ENCODE measurements around the gene OTOP2. TPM values are rescaled to one million over a fixed set of nuclear protein-coding genes. Genes with fewer than 3 reads are reported as not detected.

Gene OTOP2
- total and polyA plus RNA-seq, 2 of the 4 experiments (the other 2 are of a cell fraction) = not detected

- Histone ChIP-seq H3K9ac (ENCODE audit: low read depth, low read length) (no peak overlapping the region), H3K9me1 (ENCODE audit: insufficient read depth, low read length) (no peaks in the 10 kb centered on the region), H4K5ac (ENCODE audit: low read depth, low read length) (no peak overlapping the region), H3K4me2 (ENCODE audit: low read depth, low read length) (no peak overlapping the region), H3K4me3 (ENCODE audit: insufficient read depth, low read depth, low read length) (no peak overlapping the region), H3K4ac (ENCODE audit: low read depth, low read length) (no peak overlapping the region), H3K27me3 (ENCODE audit: control insufficient read depth, insufficient read depth, low read length) (peaks cover 7% of the 10 kb centered on the region), H2BK20ac (ENCODE audit: low read depth, low read length) (no peak overlapping the region), H2BK120ac (ENCODE audit: low read depth, low read length) (no peak overlapping the region), H3K14ac (replicated peaks; ENCODE audit: low read depth, low read length) (no peak overlapping the region), H3K56ac (ENCODE audit: extremely low read depth, insufficient read depth, low read length) (no peak overlapping the region), H3K23ac (ENCODE audit: low read depth, low read length) (no peak overlapping the region), H2BK5ac (ENCODE audit: low read depth, low read length, poor library complexity, severe bottlenecking) (no peak overlapping the region), H3K36me3 (ENCODE audit: control insufficient read depth, insufficient read depth, low read length) (no peaks in the 10 kb centered on the region), H2AK9ac (replicated peaks; ENCODE audit: low read depth, low read length, poor library complexity) (no peak overlapping the region), H4K8ac (ENCODE audit: low read depth in 2 of 2, low read length in 2 of 2) (no peak overlapping the region), H3K27ac (ENCODE audit: insufficient read depth, low read length) (no peak overlapping the region), H4K20me1 (ENCODE audit: insufficient read depth, low read length) (no peaks in the 10 kb centered on the region), H3K9me3 (ENCODE audit: control insufficient read depth, insufficient read depth, low read length) (no peaks in the 10 kb centered on the region), H2AFZ (replicated peaks; ENCODE audit: low read length, poor library complexity) (no peak overlapping the region), H2BK15ac (ENCODE audit: low read depth, low read length) (no peak overlapping the region), H3K18ac (ENCODE audit: low read depth, low read length) (no peak overlapping the region), H2AK5ac (ENCODE audit: low read depth, low read length) (no peak overlapping the region), H4K91ac (ENCODE audit: insufficient read depth, low read depth, low read length) (no peak overlapping the region), H3K4me1 (ENCODE audit: control insufficient read depth, insufficient read depth, low read length) (0 out of 2 replicates have a peak, but pooled peaks cover 1% of the 10 kb centered on the region), H3K79me1 (ENCODE audit: low read depth in 1 of 2, low read length in 2 of 2) (no peaks in the 10 kb centered on the region)
- dilution Hi-C loops (cut with HindIII; ENCODE audit: low sequenced_read_pairs, unreplicated experiment) = no loop called here
- in situ Hi-C loops (cut with MboI; ENCODE audit: low sequenced_read_pairs) = loop anchor here (10.0 kb wide), 1 partner anchor 240 kb away; the partner anchor contains the start of gene NUP85
- intact Hi-C loops (cut with micrococcal nuclease) = loop anchor here (5.0 kb wide), 1 partner anchor 83 kb away; the partner anchor contains the start of genes ATP5PD and KCTD2
- no peak for DNase-seq
- 100% methylated on average over 1 of the region's 12 CpGs; no CpG with 5 or more reads in 1 of the 2 experiments for WGBS, 2 experiments (ENCODE audit: extremely low coverage in 2 of 2, insufficient read length in 1 of 2)
- no TSS peak for BruUV-seq (replicated peaks)
- ChIA-PET CTCF (interaction anchor here (1.0 kb wide), 1 partner anchor 71 kb away, joined by 3 read pairs; no protein-coding TSS in a partner anchor), POLR2A (ENCODE audit: unreplicated experiment) (no interaction called here)
- ATAC-seq (ENCODE audit: low read depth) = no peak
- TF ChIP-seq SMC3 (IDR thresholded peaks at IDR 0.05; ENCODE audit: low read depth, low read length) (no peak), CHD1 (IDR thresholded peaks at IDR 0.05; ENCODE audit: low read depth, low read length) (no peak), RCOR1 (IDR thresholded peaks at IDR 0.05; ENCODE audit: insufficient replicate concordance, low read length) (no peak), NFE2L2 (IDR thresholded peaks at IDR 0.05; ENCODE audit: low read depth, low read length) (no peak), MXI1 (IDR thresholded peaks at IDR 0.05; ENCODE audit: borderline replicate concordance, low read depth, low read length) (no peak), MAZ (IDR thresholded peaks at IDR 0.05; ENCODE audit: borderline replicate concordance, low read depth, low read length) (no peak), CEBPB (IDR thresholded peaks at IDR 0.05; ENCODE audit: low read depth, low read length) (no peak), RFX5 (IDR thresholded peaks at IDR 0.05; ENCODE audit: low read depth, low read length) (no peak)
- TF ChIP-seq, protein P1, sequence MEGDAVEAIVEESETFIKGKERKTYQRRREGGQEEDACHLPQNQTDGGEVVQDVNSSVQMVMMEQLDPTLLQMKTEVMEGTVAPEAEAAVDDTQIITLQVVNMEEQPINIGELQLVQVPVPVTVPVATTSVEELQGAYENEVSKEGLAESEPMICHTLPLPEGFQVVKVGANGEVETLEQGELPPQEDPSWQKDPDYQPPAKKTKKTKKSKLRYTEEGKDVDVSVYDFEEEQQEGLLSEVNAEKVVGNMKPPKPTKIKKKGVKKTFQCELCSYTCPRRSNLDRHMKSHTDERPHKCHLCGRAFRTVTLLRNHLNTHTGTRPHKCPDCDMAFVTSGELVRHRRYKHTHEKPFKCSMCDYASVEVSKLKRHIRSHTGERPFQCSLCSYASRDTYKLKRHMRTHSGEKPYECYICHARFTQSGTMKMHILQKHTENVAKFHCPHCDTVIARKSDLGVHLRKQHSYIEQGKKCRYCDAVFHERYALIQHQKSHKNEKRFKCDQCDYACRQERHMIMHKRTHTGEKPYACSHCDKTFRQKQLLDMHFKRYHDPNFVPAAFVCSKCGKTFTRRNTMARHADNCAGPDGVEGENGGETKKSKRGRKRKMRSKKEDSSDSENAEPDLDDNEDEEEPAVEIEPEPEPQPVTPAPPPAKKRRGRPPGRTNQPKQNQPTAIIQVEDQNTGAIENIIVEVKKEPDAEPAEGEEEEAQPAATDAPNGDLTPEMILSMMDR (conservative IDR thresholded peaks at IDR 0.05; ENCODE audit: low read depth, low read length) = no peak
- TF ChIP-seq, protein P2, sequence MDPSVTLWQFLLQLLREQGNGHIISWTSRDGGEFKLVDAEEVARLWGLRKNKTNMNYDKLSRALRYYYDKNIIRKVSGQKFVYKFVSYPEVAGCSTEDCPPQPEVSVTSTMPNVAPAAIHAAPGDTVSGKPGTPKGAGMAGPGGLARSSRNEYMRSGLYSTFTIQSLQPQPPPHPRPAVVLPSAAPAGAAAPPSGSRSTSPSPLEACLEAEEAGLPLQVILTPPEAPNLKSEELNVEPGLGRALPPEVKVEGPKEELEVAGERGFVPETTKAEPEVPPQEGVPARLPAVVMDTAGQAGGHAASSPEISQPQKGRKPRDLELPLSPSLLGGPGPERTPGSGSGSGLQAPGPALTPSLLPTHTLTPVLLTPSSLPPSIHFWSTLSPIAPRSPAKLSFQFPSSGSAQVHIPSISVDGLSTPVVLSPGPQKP (IDR thresholded peaks at IDR 0.05; ENCODE audit: borderline replicate concordance, low read depth, low read length) = no peak
These were observed 40.2 kb downstream of the OTOP2 start for GRCh38 chr17:74964246-74964761.

Data from IMR-90 (cell line).